Keratinocyte (primary cell): ENCODE results near the gene IL1RAPL2. TPM values are rescaled to one million over a fixed set of nuclear protein-coding genes. Genes with fewer than 3 reads are reported as not detected.

Experiments used
- DNase-seq: peaks from one replicate; pipeline ENCODE4 v3.0.0-alpha.2; 2011; ENCODE audit warnings: low read depth, missing footprints, low spot score
- FAIRE-seq: peaks from 2 replicates; lab custom pipeline; 2011; peaks lifted over from hg19 to GRCh38; lab: Jason Lieb, UNC
- H2AFZ ChIP-seq: 2 replicates; pipeline ENCODE4 v1.6.0; 2012; ENCODE audit warnings: low read length, control low read depth, inconsistent platforms; ENCODE audit not compliant: control insufficient read depth
- H3K27ac ChIP-seq: 2 replicates; pipeline ENCODE4 v1.5.1; 2011; ENCODE audit warnings: low read length; ENCODE audit not compliant: control insufficient read depth, insufficient read depth
- H3K27me3 ChIP-seq: 3 replicates; pipeline ENCODE4 v1.6.0; 2011; ENCODE audit warnings: low read length; ENCODE audit not compliant: control insufficient read depth, insufficient read depth; ENCODE audit errors: extremely low read depth
- H3K36me3 ChIP-seq, 2 experiments: 2 replicates in 1 of 2; 3 replicates in 1 of 2; pipeline ENCODE4 v1.5.1; 2011; ENCODE audit warnings: low read length in 2 of 2, mild to moderate bottlenecking in 1 of 2; ENCODE audit not compliant: control insufficient read depth in 2 of 2, insufficient read depth in 2 of 2; ENCODE audit errors: extremely low read depth in 1 of 2
- H3K4me1 ChIP-seq: 3 replicates; pipeline ENCODE4 v1.5.1; 2011; ENCODE audit warnings: low read length; ENCODE audit not compliant: control insufficient read depth, insufficient read depth; ENCODE audit errors: extremely low read depth
- H3K4me2 ChIP-seq: 3 replicates; pipeline ENCODE4 v1.6.0; 2011; ENCODE audit warnings: low read depth, low read length; ENCODE audit not compliant: control insufficient read depth, insufficient read depth; ENCODE audit errors: extremely low read depth
- H3K4me3 ChIP-seq, 3 experiments: fragments of 200-600 bp in 1 of 3; sonication (generic) in 1 of 3; 2 replicates in 2 of 3; 3 replicates in 1 of 3; pipeline ENCODE4 v1.5.1; 2011 to 2016; ENCODE audit warnings: low read length in 3 of 3, mild to moderate bottlenecking in 3 of 3, control low read depth in 2 of 3, inconsistent platforms in 1 of 3, low read depth in 1 of 3, mixed read lengths in 1 of 3, mixed run types in 1 of 3, moderate library complexity in 1 of 3; ENCODE audit not compliant: control insufficient read depth in 2 of 3, insufficient read depth in 2 of 3; ENCODE audit errors: extremely low read depth in 1 of 3
- H3K79me2 ChIP-seq: 2 replicates; pipeline ENCODE4 v1.6.0; 2012; ENCODE audit warnings: low read length; ENCODE audit not compliant: control insufficient read depth, insufficient read depth
- H3K9ac ChIP-seq: 3 replicates; pipeline ENCODE4 v1.6.0; 2011; ENCODE audit warnings: low read length; ENCODE audit not compliant: control insufficient read depth, insufficient read depth; ENCODE audit errors: extremely low read depth
- H3K9me1 ChIP-seq: 3 replicates; pipeline ENCODE4 v1.6.0; 2011; ENCODE audit warnings: low read length; ENCODE audit not compliant: control insufficient read depth, insufficient read depth; ENCODE audit errors: extremely low read depth
- H3K9me3 ChIP-seq: 2 replicates; pipeline ENCODE4 v1.5.1; 2012; ENCODE audit warnings: low read depth, low read length; ENCODE audit not compliant: control insufficient read depth
- H4K20me1 ChIP-seq: 3 replicates; pipeline ENCODE4 v1.6.0; 2011; ENCODE audit warnings: low read length; ENCODE audit not compliant: control insufficient read depth, insufficient read depth; ENCODE audit errors: extremely low read depth
- EZH2 ChIP-seq: IDR thresholded peaks from one replicate; pipeline ENCODE4 v1.6.1; 2012; ENCODE audit warnings: inconsistent platforms, mild to moderate bottlenecking, low read length, moderate library complexity
- dilution Hi-C: fragments of 300-500 bp; cut with MboI; formaldehyde crosslinking; loops from one replicate; pipeline ENCODE4 v1.7.0; 2020; ENCODE audit warnings: low sequenced_read_pairs; ENCODE audit not compliant: extremely low pct_ligation_motif_present
- polyA plus RNA-seq, 5 experiments: library from polyadenylated mRNA; depleted of rRNA in 3 of 5; stranded (reverse) in 3 of 5; stranded (forward) in 1 of 5; unstranded in 1 of 5; fragments of >200 nt; gene quantifications; 1 replicate in 1 of 5; 2 replicates in 3 of 5; 3 replicates in 1 of 5; pipeline versions ENCODE4 v1.2.1 to v1.2.3, GENCODE V29; 2011 to 2012; ENCODE audit warnings: missing spikeins in 2 of 5, low read depth in 1 of 5, low replicate concordance in 1 of 5
- TF ChIP-seq, protein P1 (sequence below), 3 experiments: IDR thresholded peaks in 1 of 3; conservative IDR thresholded peaks in 1 of 3; optimal IDR thresholded peaks in 1 of 3; 2 replicates in 2 of 3; 3 replicates in 1 of 3; pipeline versions ENCODE3 to v1.5.1; 2011; ENCODE audit warnings: low read length in 3 of 3, mild to moderate bottlenecking in 3 of 3, moderate library complexity in 2 of 3, control low read depth in 1 of 3, inconsistent platforms in 1 of 3; ENCODE audit not compliant: insufficient read depth in 2 of 3; ENCODE audit errors: extremely low read depth in 1 of 3

IL1RAPL2 gene
- polyA plus RNA-seq, 1 donor (not counting 4 experiments of a cell fraction or from before 2014, with no cell fraction given) = 0.24 TPM

DNA sequence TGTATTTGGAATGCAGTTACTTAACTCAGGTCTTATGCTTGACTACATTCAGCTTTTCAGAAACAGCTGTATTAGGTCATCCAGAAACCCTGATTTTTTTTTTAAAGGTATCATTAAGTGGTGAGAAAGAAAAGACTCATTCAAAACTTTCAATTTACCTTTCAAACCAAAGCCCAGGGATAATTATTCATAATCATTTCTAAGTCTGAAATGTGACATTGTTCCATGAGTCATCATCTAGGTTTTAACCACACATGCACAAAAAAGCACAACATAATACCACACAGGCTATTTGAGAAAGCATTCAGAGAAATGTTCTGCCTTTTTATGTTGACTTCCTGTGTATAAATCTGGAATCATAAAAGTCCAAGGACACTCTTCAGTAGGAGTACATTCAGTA lies 288.2 kb downstream of the IL1RAPL2 start:
- no peaks in the 10 kb centered on the region for H3K36me3 ChIP-seq
- dilution Hi-C loops = no loop called here
- TF ChIP-seq, protein P1, sequence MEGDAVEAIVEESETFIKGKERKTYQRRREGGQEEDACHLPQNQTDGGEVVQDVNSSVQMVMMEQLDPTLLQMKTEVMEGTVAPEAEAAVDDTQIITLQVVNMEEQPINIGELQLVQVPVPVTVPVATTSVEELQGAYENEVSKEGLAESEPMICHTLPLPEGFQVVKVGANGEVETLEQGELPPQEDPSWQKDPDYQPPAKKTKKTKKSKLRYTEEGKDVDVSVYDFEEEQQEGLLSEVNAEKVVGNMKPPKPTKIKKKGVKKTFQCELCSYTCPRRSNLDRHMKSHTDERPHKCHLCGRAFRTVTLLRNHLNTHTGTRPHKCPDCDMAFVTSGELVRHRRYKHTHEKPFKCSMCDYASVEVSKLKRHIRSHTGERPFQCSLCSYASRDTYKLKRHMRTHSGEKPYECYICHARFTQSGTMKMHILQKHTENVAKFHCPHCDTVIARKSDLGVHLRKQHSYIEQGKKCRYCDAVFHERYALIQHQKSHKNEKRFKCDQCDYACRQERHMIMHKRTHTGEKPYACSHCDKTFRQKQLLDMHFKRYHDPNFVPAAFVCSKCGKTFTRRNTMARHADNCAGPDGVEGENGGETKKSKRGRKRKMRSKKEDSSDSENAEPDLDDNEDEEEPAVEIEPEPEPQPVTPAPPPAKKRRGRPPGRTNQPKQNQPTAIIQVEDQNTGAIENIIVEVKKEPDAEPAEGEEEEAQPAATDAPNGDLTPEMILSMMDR (optimal IDR thresholded peaks at IDR 0.05 in 1 of 3, IDR thresholded peaks at IDR 0.05 in 1 of 3, conservative IDR thresholded peaks at IDR 0.05 in 1 of 3; ENCODE audit: extremely low read depth in 1 of 3, insufficient read depth in 2 of 3, low read length in 3 of 3) = no peak
- TF ChIP-seq EZH2 = no peak
- H3K9ac ChIP-seq = no peak overlapping the region
- H3K27me3 ChIP-seq = no peaks in the 10 kb centered on the region
- no peak overlapping the region for H3K27ac ChIP-seq
- H3K9me3 ChIP-seq = no peaks in the 10 kb centered on the region
- H3K9me1 ChIP-seq = no peaks in the 10 kb centered on the region
- H3K4me1 ChIP-seq = no peaks in the 10 kb centered on the region
- H3K4me3 ChIP-seq = no peak overlapping the region
- H3K4me2 ChIP-seq = no peak overlapping the region
- no peaks in the 10 kb centered on the region for H3K79me2 ChIP-seq
- FAIRE-seq (peak; percentile 62), DNase-seq (no peak)
- no peaks in the 10 kb centered on the region for H4K20me1 ChIP-seq
- no peak overlapping the region for H2AFZ ChIP-seq

DNA sequence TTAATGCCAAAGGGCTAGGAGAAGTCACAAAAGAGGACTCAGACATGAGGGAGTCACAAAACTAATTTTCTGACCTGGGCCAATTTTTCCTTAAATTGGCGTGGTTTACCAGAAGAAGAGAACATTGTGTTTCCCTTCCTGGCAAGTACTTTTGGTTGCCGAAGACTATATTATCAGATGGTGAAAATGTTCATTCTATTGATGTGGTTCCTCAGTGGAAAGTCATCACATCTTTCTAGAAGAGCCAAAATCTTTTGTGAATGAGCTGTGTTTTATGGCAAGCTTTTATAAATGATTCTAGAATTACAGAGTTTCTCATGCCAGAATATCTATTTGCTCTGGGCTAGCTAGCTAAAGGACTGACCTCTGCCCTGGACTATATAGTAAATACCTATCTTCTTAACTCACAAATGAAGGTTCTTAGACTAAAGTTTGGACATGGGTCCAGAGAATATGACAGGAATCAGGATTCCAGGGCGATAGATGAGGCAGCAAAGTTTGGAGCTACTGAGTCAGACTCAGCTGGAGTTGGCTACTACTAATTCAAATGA lies 288.9 kb downstream of the IL1RAPL2 start:
- dilution Hi-C loops = no loop called here
- no peaks in the 10 kb centered on the region for H3K27me3 ChIP-seq
- H3K9me3 ChIP-seq = no peaks in the 10 kb centered on the region
- no peaks in the 10 kb centered on the region for H3K4me1 ChIP-seq
- no peak for TF ChIP-seq EZH2
- TF ChIP-seq, protein P1 (optimal IDR thresholded peaks at IDR 0.05 in 1 of 3, IDR thresholded peaks at IDR 0.05 in 1 of 3, conservative IDR thresholded peaks at IDR 0.05 in 1 of 3; ENCODE audit: extremely low read depth in 1 of 3, insufficient read depth in 2 of 3, low read length in 3 of 3) = no peak
- H3K4me3 ChIP-seq = no peak overlapping the region
- H2AFZ ChIP-seq = no peak overlapping the region
- no peak overlapping the region for H3K9ac ChIP-seq
- no peaks in the 10 kb centered on the region for H3K79me2 ChIP-seq
- no peak overlapping the region for H3K27ac ChIP-seq
- H3K4me2 ChIP-seq = no peak overlapping the region
- H3K36me3 ChIP-seq = no peaks in the 10 kb centered on the region
- no peak for DNase-seq
- FAIRE-seq = no peak
- H4K20me1 ChIP-seq = no peaks in the 10 kb centered on the region
- no peaks in the 10 kb centered on the region for H3K9me1 ChIP-seq
